ENCODE results near the gene MLLT3. TPM values are rescaled to one million over a fixed set of nuclear protein-coding genes. Genes with fewer than 3 reads are reported as not detected.

Gene MLLT3
- total RNA-seq, 4 donors from 2014 or later = 10.8 to 17.5 (median 12.4) TPM

- Histone ChIP-seq H3K27ac (no peak overlapping the region), H3K27me3 (no peaks in the 10 kb centered on the region), H3K4me3 (no peak overlapping the region), H3K4me1 (peaks cover 11% of the 10 kb centered on the region), H3K36me3 (no peaks in the 10 kb centered on the region), H3K9me3 (no peaks in the 10 kb centered on the region)
- 56% methylated on average over 2 of the region's 2 CpGs for WGBS
- TF ChIP-seq EP300 (IDR thresholded peaks at IDR 0.05) (no peak), POLR2AphosphoS5 (IDR thresholded peaks at IDR 0.05) (no peak), CTCF (IDR thresholded peaks at IDR 0.05) (no peak), POLR2A (IDR thresholded peaks at IDR 0.05) (no peak)
- no peak for DNase-seq (ENCODE audit: low spot score in 2 of 2)
Measured at GRCh38 chr9:20478786-20479185, 143.5 kb downstream of the MLLT3 start.

GRCh38 chr9:20477940-20478620 is 144.2 kb downstream of the MLLT3 start:
- DNase-seq (ENCODE audit: low spot score in 2 of 2) = no peak
- 84% methylated on average over 7 of the region's 7 CpGs for WGBS
- Histone ChIP-seq H3K9me3 (no peaks in the 10 kb centered on the region), H3K36me3 (no peaks in the 10 kb centered on the region), H3K27ac (no peak overlapping the region), H3K4me3 (no peak overlapping the region), H3K27me3 (no peaks in the 10 kb centered on the region), H3K4me1 (peaks cover 16% of the 10 kb centered on the region)
- TF ChIP-seq EP300 (IDR thresholded peaks at IDR 0.05) (no peak), CTCF (IDR thresholded peaks at IDR 0.05) (no peak), POLR2A (IDR thresholded peaks at IDR 0.05) (no peak), POLR2AphosphoS5 (IDR thresholded peaks at IDR 0.05) (no peak)

GRCh38 chr9:20476912-20477521 is 145.3 kb downstream of the MLLT3 start:
- 65% methylated on average over 2 of the region's 2 CpGs for WGBS
- Histone ChIP-seq H3K27me3 (no peaks in the 10 kb centered on the region), H3K36me3 (no peaks in the 10 kb centered on the region), H3K27ac (no peak overlapping the region), H3K4me1 (peaks cover 16% of the 10 kb centered on the region), H3K9me3 (no peaks in the 10 kb centered on the region), H3K4me3 (no peak overlapping the region)
- no peak for TF ChIP-seq EP300 (IDR thresholded peaks at IDR 0.05)
- no peak for TF ChIP-seq CTCF (IDR thresholded peaks at IDR 0.05)
- TF ChIP-seq POLR2AphosphoS5 (IDR thresholded peaks at IDR 0.05) = no peak
- no peak for DNase-seq (ENCODE audit: low spot score in 2 of 2)

- Histone ChIP-seq H3K27ac (no peak overlapping the region), H3K4me3 (no peak overlapping the region), H3K4me1 (peaks cover 16% of the 10 kb centered on the region), H3K27me3 (no peaks in the 10 kb centered on the region), H3K36me3 (no peaks in the 10 kb centered on the region), H3K9me3 (no peaks in the 10 kb centered on the region)
- 89% methylated on average over 5 of the region's 5 CpGs for WGBS
- TF ChIP-seq EP300 (IDR thresholded peaks at IDR 0.05) (no peak), CTCF (IDR thresholded peaks at IDR 0.05) (no peak), POLR2AphosphoS5 (IDR thresholded peaks at IDR 0.05) (no peak), POLR2A (IDR thresholded peaks at IDR 0.05) (no peak)
- no peak for DNase-seq (ENCODE audit: low spot score in 2 of 2)
Measured at GRCh38 chr9:20474496-20474895, 147.8 kb downstream of the MLLT3 start.

GRCh38 chr9:20473515-20474013 is 148.7 kb downstream of the MLLT3 start:
- Histone ChIP-seq H3K36me3 (no peaks in the 10 kb centered on the region), H3K27me3 (no peaks in the 10 kb centered on the region), H3K4me3 (no peak overlapping the region), H3K4me1 (peaks cover 16% of the 10 kb centered on the region), H3K27ac (no peak overlapping the region), H3K9me3 (no peaks in the 10 kb centered on the region)
- DNase-seq (ENCODE audit: low spot score in 2 of 2) = no peak
- TF ChIP-seq EP300 (IDR thresholded peaks at IDR 0.05) = no peak
- no peak for TF ChIP-seq POLR2A (IDR thresholded peaks at IDR 0.05)
- TF ChIP-seq POLR2AphosphoS5 (IDR thresholded peaks at IDR 0.05) = no peak
- TF ChIP-seq CTCF (IDR thresholded peaks at IDR 0.05) = no peak

Measured in suprapubic skin (tissue), 4 donors.